ENCODE measurements around the gene ABHD12.
"Not testable (repeated sequence)": the region's sequence is repeated elsewhere in the genome, so short reads cannot be mapped to it uniquely, and the experiment has no call there.

ABHD12 gene

DNA sequence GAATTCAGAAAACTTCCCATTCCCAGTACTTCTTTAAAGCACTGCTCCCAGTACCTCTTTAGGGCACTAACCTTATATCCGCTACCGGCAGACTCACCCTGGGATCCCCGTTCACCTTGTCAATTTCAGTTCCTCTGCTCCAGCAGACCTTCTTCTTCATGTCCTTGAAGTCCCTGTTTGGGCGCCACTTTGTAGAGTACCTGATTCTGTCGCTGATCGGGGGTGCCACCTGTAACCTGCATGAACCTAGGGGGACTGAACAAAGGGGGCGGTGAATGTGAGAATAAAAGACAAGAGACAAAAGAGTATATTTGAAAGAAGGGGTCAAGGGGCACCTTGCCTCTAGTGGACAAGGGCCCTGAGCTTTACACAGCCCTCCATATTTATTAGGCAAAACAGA lies 11.9 kb upstream of the ABHD12 start:
- Histone ChIP-seq H3K27me3 (ENCODE audit: insufficient read depth, low read length) (no peaks in the 10 kb centered on the region), H2AFZ (ENCODE audit: low read length, unreplicated experiment) (no peak overlapping the region), H3K4me1 (ENCODE audit: control insufficient read depth, insufficient read depth, low read length, unreplicated experiment) (peaks cover 15% of the 10 kb centered on the region), H3K79me2 (ENCODE audit: control insufficient read depth, insufficient read depth, low read length, unreplicated experiment) (no peaks in the 10 kb centered on the region), H3K27ac (ENCODE audit: low read depth, low read length) (no peak overlapping the region), H3K36me3 (ENCODE audit: insufficient read depth, low read length) (no peaks in the 10 kb centered on the region; the same call in 1 of the 2 replicates), H3K4me3 (ENCODE audit: low read depth, low read length) (no peak overlapping the region)

DNA sequence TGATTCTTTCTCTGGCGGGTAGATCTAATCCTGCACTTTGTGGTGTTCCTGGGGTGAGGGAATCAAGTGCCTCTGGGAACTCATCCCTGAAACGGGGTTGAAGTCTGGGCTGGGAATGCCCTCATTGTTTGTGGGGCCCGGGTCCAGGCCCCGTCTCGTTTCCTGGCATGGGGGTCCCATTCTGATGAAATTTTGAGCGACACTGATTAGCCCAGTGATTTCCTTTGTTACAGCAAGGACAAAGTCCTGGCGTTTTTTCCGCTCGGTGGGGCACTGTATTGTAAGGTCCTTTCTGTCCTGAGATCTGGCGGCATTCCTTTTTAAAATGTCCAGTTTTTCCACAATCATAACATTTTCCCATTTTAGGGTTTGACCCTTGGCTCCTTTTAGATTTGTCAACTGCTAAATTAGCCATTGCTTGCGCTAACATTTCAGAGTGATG lies 9.7 kb upstream of the ABHD12 start:
- H2AFZ ChIP-seq (ENCODE audit: low read length, unreplicated experiment); H3K36me3 ChIP-seq (ENCODE audit: insufficient read depth, low read length); H3K79me2 ChIP-seq (ENCODE audit: control insufficient read depth, insufficient read depth, low read length, unreplicated experiment); H3K4me3 ChIP-seq (ENCODE audit: low read depth, low read length); H3K27ac ChIP-seq (ENCODE audit: low read depth, low read length); H3K27me3 ChIP-seq (ENCODE audit: insufficient read depth, low read length): not testable (repeated sequence)
- peaks cover 12% of the 10 kb centered on the region for H3K4me1 ChIP-seq (ENCODE audit: control insufficient read depth, insufficient read depth, low read length, unreplicated experiment)

DNA sequence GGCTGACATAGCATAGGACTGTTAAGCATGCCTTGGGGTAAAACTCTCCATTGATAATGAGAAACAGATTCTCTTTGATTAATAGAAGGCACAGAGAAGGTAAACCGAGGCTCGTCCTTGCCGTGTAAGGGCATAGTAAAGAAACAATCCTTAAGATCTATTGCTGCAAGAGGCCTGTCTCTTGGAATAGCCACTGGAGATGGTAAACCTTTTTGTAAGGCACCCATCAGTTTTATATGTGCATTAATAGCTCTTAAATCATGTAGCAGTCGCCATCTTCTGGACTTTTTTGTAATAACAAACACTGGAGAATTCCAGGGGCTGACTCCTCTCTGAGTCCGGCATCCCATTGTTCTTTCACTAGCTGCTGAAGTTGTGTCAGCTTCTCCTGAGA lies 8.4 kb upstream of the ABHD12 start:
- no peak overlapping the region for H3K4me3 ChIP-seq (ENCODE audit: low read depth, low read length)
- H2AFZ ChIP-seq (ENCODE audit: low read length, unreplicated experiment), result no peak overlapping the region
- no peaks in the 10 kb centered on the region for H3K79me2 ChIP-seq (ENCODE audit: control insufficient read depth, insufficient read depth, low read length, unreplicated experiment)
- no peaks in the 10 kb centered on the region; the same call in 1 of the 2 replicates for H3K36me3 ChIP-seq (ENCODE audit: insufficient read depth, low read length)
- peaks cover 12% of the 10 kb centered on the region for H3K4me1 ChIP-seq (ENCODE audit: control insufficient read depth, insufficient read depth, low read length, unreplicated experiment)
- no peak overlapping the region for H3K27ac ChIP-seq (ENCODE audit: low read depth, low read length)
- no peaks in the 10 kb centered on the region for H3K27me3 ChIP-seq (ENCODE audit: insufficient read depth, low read length)

DNA sequence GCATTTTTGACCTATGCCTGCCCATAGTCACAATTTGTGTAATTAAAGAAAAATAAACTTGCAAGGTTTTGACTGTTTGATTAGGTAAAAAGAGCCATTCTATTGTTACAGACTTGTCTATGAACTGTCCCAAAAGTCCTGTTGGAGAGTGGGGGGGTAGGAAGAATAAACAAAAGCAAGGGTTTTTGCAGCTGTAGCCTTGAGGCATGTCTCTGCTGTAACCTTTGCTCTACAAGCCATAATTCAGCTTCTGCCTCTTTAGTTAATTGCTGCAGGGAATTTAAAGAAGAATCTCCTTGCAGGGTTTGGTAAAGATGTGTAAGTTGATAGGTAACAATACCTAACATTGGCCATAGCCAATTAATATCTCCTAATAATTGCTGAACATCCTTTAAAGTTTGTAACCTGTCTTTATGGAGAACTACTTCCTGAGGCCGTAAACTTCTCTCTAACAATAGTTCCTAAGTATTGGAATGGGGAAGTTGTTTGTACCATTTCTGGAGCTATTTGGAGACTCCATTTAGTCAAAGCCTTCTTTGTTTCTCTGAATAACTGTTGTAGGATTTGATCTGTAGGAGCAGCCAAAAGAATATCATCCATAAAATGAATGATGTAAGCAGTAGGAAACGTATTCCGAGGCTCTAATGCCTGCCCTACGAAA lies 7.9 kb upstream of the ABHD12 start:
- Histone ChIP-seq H3K27ac (ENCODE audit: low read depth, low read length) (no peak overlapping the region), H3K36me3 (ENCODE audit: insufficient read depth, low read length) (no peaks in the 10 kb centered on the region; the same call in 1 of the 2 replicates), H3K4me1 (ENCODE audit: control insufficient read depth, insufficient read depth, low read length, unreplicated experiment) (peaks cover 12% of the 10 kb centered on the region), H3K4me3 (ENCODE audit: low read depth, low read length) (no peak overlapping the region), H3K27me3 (ENCODE audit: insufficient read depth, low read length) (no peaks in the 10 kb centered on the region), H2AFZ (ENCODE audit: low read length, unreplicated experiment) (no peak overlapping the region), H3K79me2 (ENCODE audit: control insufficient read depth, insufficient read depth, low read length, unreplicated experiment) (no peaks in the 10 kb centered on the region)

DNA sequence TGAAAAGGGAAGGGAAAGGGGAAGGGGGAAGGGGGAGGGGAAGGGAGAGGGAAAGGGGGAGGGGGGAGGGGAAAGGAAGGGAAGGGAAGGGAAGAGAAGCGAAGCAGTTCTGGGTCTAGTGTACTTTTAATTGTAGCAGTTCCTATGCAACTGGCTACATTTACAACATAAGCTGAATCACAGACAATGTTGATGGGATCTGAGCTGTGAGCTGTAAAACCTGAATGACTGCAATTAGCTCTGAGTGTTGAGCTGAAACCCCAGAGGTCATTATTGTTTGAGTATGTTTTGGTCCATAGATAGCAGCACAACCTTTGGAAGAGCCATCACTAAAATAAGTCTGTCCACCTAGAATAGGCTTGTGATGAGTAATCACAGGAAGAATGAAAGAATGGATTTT lies 7.2 kb upstream of the ABHD12 start:
- no peak overlapping the region for H3K27ac ChIP-seq (ENCODE audit: low read depth, low read length)
- peaks cover 12% of the 10 kb centered on the region for H3K4me1 ChIP-seq (ENCODE audit: control insufficient read depth, insufficient read depth, low read length, unreplicated experiment)
- H3K4me3 ChIP-seq (ENCODE audit: low read depth, low read length), result no peak overlapping the region
- no peaks in the 10 kb centered on the region for H3K27me3 ChIP-seq (ENCODE audit: insufficient read depth, low read length)
- H2AFZ ChIP-seq (ENCODE audit: low read length, unreplicated experiment), result no peak overlapping the region
- no peaks in the 10 kb centered on the region for H3K36me3 ChIP-seq (ENCODE audit: insufficient read depth, low read length)
- H3K79me2 ChIP-seq (ENCODE audit: control insufficient read depth, insufficient read depth, low read length, unreplicated experiment), result no peaks in the 10 kb centered on the region

DNA sequence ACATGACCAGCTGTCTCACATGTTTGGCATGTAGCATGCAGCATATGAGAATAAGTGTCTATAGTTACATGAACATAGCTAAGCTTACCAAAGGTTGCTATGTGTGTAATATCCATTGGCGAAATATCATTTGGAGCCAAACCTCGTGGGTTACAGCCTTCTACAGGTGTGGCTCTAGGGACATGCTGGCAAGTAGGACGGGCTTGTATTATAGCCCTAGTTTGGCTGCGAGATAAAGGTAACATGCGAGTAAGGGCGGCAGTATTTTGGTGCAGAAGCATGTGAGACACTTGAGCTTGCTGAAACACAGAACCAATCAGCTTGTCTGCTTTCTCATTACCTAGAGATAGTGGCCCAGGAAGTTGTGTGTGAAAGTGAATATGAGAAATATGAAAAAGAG lies 6.5 kb upstream of the ABHD12 start:
- H3K79me2 ChIP-seq (ENCODE audit: control insufficient read depth, insufficient read depth, low read length, unreplicated experiment), result no peaks in the 10 kb centered on the region
- H3K4me3 ChIP-seq (ENCODE audit: low read depth, low read length), result no peak overlapping the region
- no peaks in the 10 kb centered on the region for H3K27me3 ChIP-seq (ENCODE audit: insufficient read depth, low read length)
- no peaks in the 10 kb centered on the region for H3K36me3 ChIP-seq (ENCODE audit: insufficient read depth, low read length)
- peaks cover 12% of the 10 kb centered on the region for H3K4me1 ChIP-seq (ENCODE audit: control insufficient read depth, insufficient read depth, low read length, unreplicated experiment)
- no peak overlapping the region for H2AFZ ChIP-seq (ENCODE audit: low read length, unreplicated experiment)
- no peak overlapping the region for H3K27ac ChIP-seq (ENCODE audit: low read depth, low read length)

DNA sequence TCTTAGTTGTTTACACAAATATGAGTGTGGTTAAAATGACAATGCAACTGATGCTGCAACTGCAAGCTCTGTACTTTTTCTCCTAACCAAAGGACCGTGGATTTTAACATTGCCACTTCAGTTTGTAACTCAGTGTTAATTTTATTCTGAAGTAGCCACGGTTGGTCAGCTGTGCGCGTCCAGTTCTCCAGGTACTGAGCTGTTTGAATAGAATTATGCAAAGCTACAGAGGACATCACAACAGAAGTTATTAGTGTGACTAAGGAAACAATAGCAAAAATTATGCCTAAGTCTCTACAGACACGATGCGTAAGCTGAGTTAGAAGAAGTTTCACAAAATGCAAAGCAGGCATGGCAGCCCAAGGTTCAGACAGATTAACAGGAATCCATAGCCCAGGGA lies 4.4 kb upstream of the ABHD12 start:
- no peaks in the 10 kb centered on the region for H3K36me3 ChIP-seq (ENCODE audit: insufficient read depth, low read length)
- H3K27ac ChIP-seq (ENCODE audit: low read depth, low read length), result no peak overlapping the region
- H3K4me3 ChIP-seq (ENCODE audit: low read depth, low read length), result no peak overlapping the region
- H2AFZ ChIP-seq (ENCODE audit: low read length, unreplicated experiment), result no peak overlapping the region
- no peaks in the 10 kb centered on the region for H3K27me3 ChIP-seq (ENCODE audit: insufficient read depth, low read length)
- peaks cover 12% of the 10 kb centered on the region for H3K4me1 ChIP-seq (ENCODE audit: control insufficient read depth, insufficient read depth, low read length, unreplicated experiment)
- peaks cover 2% of the 10 kb centered on the region for H3K79me2 ChIP-seq (ENCODE audit: control insufficient read depth, insufficient read depth, low read length, unreplicated experiment)

DNA sequence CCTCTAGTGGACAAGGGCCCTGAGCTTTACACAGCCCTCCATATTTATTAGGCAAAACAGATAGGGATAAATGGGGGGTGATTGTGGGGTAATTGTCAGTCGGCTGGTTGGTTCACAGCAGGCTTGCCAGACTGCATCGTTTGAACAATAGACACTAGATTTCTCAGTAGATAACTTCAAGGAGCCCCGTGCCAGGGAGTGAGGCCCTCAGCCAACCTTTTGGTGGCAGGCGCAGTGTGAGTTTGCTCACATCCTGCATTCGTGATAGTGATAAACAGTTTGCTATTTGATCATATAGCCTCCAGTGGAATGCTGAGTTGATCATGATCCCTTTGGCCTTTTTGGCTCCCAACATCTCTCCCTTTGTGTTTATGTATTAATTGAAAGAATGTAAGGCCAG lies 3.6 kb upstream of the ABHD12 start:
- peaks cover 9% of the 10 kb centered on the region for H3K79me2 ChIP-seq (ENCODE audit: control insufficient read depth, insufficient read depth, low read length, unreplicated experiment)
- H3K27ac ChIP-seq (ENCODE audit: low read depth, low read length), result no peak overlapping the region
- peaks cover 13% of the 10 kb centered on the region for H3K4me1 ChIP-seq (ENCODE audit: control insufficient read depth, insufficient read depth, low read length, unreplicated experiment)
- H3K27me3 ChIP-seq (ENCODE audit: insufficient read depth, low read length), result no peaks in the 10 kb centered on the region
- H3K4me3 ChIP-seq (ENCODE audit: low read depth, low read length), result no peak overlapping the region
- no peaks in the 10 kb centered on the region for H3K36me3 ChIP-seq (ENCODE audit: insufficient read depth, low read length)
- no peak overlapping the region for H2AFZ ChIP-seq (ENCODE audit: low read length, unreplicated experiment)

DNA sequence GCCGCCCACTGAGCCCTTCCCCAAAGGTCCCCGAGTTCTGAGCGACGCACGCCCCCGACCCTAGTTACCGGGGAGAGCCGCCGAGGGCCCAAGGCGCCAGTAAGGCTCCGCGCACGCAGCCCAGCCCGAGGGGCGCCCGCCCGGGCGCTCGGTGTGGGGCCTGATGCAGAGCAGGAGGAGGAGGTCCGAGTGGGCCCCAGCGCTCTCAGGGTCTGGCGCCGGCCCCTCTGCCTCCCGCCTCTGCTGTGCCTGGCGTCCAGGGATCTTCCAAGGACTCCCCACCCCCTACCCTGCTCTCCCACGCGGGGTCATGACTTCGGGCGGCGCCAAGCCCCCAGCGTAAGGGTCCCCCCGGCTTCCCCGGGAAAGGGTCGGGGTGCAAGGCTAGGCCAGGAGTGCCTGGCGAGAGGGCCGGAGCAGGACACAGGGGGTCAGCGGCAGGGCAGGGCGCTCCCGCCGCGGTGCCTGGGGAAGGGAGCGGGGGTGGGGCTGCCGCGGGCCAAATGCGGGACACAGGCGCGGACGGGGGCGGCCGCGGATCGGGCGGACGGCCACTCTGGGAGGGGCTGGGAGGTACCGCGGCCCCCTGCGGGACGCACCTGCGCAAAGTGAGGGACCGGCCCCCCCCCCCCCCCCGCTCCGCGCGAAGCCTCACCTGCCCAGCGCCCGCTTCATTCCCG lies 637 bp downstream of the ABHD12 start:
- H3K79me2 ChIP-seq (ENCODE audit: control insufficient read depth, insufficient read depth, low read length, unreplicated experiment), result peaks cover 36% of the 10 kb centered on the region
- no peaks in the 10 kb centered on the region; the same call in 1 of the 2 replicates for H3K36me3 ChIP-seq (ENCODE audit: insufficient read depth, low read length)
- H3K27me3 ChIP-seq (ENCODE audit: insufficient read depth, low read length), result no peaks in the 10 kb centered on the region
- H3K27ac ChIP-seq (ENCODE audit: low read depth, low read length), result peak overlapping the region; percentile 69; the same call in 1 of the 2 replicates
- H2AFZ ChIP-seq (ENCODE audit: low read length, unreplicated experiment), result peak overlapping the region; percentile 86
- H3K4me1 ChIP-seq (ENCODE audit: control insufficient read depth, insufficient read depth, low read length, unreplicated experiment), result peaks cover 5% of the 10 kb centered on the region
- peak overlapping the region; percentile 97 for H3K4me3 ChIP-seq (ENCODE audit: low read depth, low read length)

DNA sequence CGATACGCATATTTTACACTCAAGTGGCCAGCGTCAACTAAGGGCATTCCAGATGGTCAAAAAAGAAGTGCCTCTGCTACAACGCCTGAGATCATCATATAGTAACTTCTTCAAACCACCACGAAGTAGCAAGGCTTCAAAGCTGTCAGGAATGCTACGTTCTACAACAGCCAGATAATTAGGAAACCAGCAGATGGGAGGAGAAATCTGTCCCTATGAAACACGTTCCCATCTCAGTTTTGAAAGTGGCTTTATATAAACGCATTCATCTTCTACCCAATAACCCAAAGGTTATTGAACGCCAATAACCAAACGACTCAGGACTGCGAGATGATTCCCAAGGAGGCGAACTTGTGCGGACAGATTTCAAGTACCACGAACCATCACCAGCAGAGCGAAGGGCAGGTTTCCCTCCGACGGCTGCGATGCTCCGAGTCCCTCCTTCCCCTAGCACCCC lies 1.2 kb downstream of the ABHD12 start:
- H3K27me3 ChIP-seq (ENCODE audit: insufficient read depth, low read length), result no peaks in the 10 kb centered on the region
- H2AFZ ChIP-seq (ENCODE audit: low read length, unreplicated experiment), result peak overlapping the region; percentile 57
- peaks cover 4% of the 10 kb centered on the region; the same call in 1 of the 2 replicates for H3K36me3 ChIP-seq (ENCODE audit: insufficient read depth, low read length)
- peak overlapping the region; percentile 97 for H3K4me3 ChIP-seq (ENCODE audit: low read depth, low read length)
- H3K4me1 ChIP-seq (ENCODE audit: control insufficient read depth, insufficient read depth, low read length, unreplicated experiment), result peaks cover 5% of the 10 kb centered on the region
- peaks cover 42% of the 10 kb centered on the region for H3K79me2 ChIP-seq (ENCODE audit: control insufficient read depth, insufficient read depth, low read length, unreplicated experiment)
- H3K27ac ChIP-seq (ENCODE audit: low read depth, low read length), result peak overlapping the region; percentile 69; the same call in 1 of the 2 replicates

All from ACC112 (cell line).